ENCODE measurements around the gene EHD4.

EHD4 gene

GRCh38 chr15:41880156-41880877 lies 92.0 kb downstream of the EHD4 start:
- DNase-seq (ENCODE audit: low read depth): no peak

- no peak for DNase-seq (ENCODE audit: low read depth)
These were observed 93.0 kb downstream of the EHD4 start for GRCh38 chr15:41879321-41879845.

- no peak for DNase-seq (ENCODE audit: low read depth)
These were observed 94.0 kb downstream of the EHD4 start for GRCh38 chr15:41878355-41878699.

GRCh38 chr15:41877631-41878354 lies 94.6 kb downstream of the EHD4 start:
- no peak for DNase-seq (ENCODE audit: low read depth)

GRCh38 chr15:41876689-41877088 lies 95.7 kb downstream of the EHD4 start:
- DNase-seq (ENCODE audit: low read depth): no peak

- no peak for DNase-seq (ENCODE audit: low read depth)
These were observed 96.3 kb downstream of the EHD4 start for GRCh38 chr15:41876007-41876406.

GRCh38 chr15:41874736-41875135 lies 97.6 kb downstream of the EHD4 start:
- no peak for DNase-seq (ENCODE audit: low read depth)

- no peak for DNase-seq (ENCODE audit: low read depth)
These were observed 98.6 kb downstream of the EHD4 start for GRCh38 chr15:41873711-41874110.

GRCh38 chr15:41872166-41872747 lies 100.1 kb downstream of the EHD4 start:
- no peak for DNase-seq (ENCODE audit: low read depth)

- no peak for DNase-seq (ENCODE audit: low read depth)
These were observed 101.0 kb downstream of the EHD4 start for GRCh38 chr15:41871175-41871905.

- DNase-seq (ENCODE audit: low read depth): peak; percentile 18
These were observed 101.7 kb downstream of the EHD4 start for GRCh38 chr15:41870689-41871081.

- DNase-seq (ENCODE audit: low read depth): no peak
These were observed 102.3 kb downstream of the EHD4 start for GRCh38 chr15:41869770-41870688.

- DNase-seq (ENCODE audit: low read depth): no peak
These were observed 104.0 kb downstream of the EHD4 start for GRCh38 chr15:41868321-41868720.

- DNase-seq (ENCODE audit: low read depth): no peak
These were observed 105.3 kb downstream of the EHD4 start for GRCh38 chr15:41866872-41867579.

- DNase-seq (ENCODE audit: low read depth): no peak
These were observed 106.1 kb downstream of the EHD4 start for GRCh38 chr15:41866263-41866703.

- no peak for DNase-seq (ENCODE audit: low read depth)
These were observed 106.8 kb downstream of the EHD4 start for GRCh38 chr15:41865490-41866055.

GRCh38 chr15:41862515-41863116 lies 109.7 kb downstream of the EHD4 start:
- DNase-seq (ENCODE audit: low read depth): no peak

GRCh38 chr15:41861736-41862356 lies 110.5 kb downstream of the EHD4 start:
- no peak for DNase-seq (ENCODE audit: low read depth)

- no peak for DNase-seq (ENCODE audit: low read depth)
These were observed 112.1 kb downstream of the EHD4 start for GRCh38 chr15:41860049-41860828.
